ENCODE data around the gene MIS18A.

The MIS18A gene

DNA sequence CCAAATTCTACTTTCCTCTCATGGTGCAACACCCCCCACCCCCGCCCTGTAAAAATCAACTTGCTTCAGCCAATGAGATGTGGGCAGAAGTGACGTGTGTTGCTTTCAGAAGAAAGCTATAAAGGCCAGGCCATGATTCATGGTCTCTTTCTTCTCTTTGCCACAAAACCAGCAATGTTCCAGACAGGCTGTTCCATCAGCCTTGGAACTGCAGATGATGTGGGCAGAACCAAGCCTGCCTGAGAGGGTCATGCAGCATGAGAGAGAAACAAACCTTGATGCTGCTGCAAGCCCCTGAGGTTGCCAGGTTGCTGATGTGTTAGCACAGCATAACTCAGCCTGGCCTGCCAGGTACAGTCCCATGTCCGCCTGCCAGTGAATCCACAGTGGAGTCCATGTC, 41.8 kb downstream of the MIS18A start:
- no peak for DNase-seq (ENCODE audit: low read depth)
- no peak overlapping the region for H3K4me3 ChIP-seq (ENCODE audit: low read depth, low read length)
- TF ChIP-seq, protein P1, sequence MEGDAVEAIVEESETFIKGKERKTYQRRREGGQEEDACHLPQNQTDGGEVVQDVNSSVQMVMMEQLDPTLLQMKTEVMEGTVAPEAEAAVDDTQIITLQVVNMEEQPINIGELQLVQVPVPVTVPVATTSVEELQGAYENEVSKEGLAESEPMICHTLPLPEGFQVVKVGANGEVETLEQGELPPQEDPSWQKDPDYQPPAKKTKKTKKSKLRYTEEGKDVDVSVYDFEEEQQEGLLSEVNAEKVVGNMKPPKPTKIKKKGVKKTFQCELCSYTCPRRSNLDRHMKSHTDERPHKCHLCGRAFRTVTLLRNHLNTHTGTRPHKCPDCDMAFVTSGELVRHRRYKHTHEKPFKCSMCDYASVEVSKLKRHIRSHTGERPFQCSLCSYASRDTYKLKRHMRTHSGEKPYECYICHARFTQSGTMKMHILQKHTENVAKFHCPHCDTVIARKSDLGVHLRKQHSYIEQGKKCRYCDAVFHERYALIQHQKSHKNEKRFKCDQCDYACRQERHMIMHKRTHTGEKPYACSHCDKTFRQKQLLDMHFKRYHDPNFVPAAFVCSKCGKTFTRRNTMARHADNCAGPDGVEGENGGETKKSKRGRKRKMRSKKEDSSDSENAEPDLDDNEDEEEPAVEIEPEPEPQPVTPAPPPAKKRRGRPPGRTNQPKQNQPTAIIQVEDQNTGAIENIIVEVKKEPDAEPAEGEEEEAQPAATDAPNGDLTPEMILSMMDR (IDR thresholded peaks at IDR 0.05; ENCODE audit: low read depth, low read length, missing control alignments): no peak

DNA sequence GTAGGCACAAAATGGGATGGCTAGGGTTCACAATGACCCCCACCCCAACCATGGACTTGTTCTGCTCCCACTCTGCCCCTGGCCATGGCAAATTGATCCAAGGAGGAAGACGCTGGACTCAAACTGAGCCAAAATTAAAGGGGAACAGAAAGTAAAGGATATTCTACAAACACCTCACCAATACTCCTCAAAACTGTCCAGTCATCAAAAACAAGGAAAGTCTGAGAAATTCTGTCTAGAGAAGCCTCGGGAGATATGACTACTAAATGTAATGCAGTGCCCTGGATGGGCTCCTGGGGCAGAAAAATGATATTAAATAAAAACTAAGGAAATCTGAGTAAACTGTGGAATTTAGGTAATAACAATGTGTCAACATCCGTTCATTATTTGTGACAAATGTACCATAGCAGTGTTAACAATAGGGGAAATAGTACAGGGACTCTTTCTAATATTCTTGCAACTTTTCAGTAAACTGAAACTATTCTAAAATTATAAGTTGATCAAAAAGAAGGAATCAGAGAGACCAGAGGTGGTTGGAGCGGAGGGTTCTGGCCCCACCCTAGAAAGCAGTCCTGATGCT, 45.0 kb downstream of the MIS18A start:
- TF ChIP-seq, protein P1 (IDR thresholded peaks at IDR 0.05; ENCODE audit: low read depth, low read length, missing control alignments): no peak
- no peak for DNase-seq (ENCODE audit: low read depth)
- H3K4me3 ChIP-seq (ENCODE audit: low read depth, low read length): no peak overlapping the region

DNA sequence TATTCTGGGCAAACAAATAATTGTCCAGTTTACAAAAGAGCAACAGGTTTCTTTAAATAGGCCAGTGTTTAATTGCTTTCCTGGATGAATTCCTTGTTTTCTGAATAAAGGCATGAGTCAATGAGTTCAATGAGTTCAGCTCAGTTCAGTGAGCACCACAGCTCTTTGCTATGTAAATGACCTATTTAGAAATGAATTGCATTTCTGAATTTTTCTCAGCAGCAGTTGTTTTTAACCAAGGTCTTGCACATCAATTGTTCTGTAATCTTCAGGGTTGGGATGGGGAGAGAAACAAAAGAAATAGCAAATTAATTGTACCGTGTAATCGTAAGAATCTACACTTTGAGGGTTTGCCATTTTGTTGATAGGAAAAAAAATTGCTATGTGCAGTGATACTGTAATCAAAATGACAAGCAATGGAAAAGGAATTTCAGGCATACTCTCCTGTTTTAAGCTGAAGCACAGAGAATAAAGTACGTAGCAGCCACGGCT, 45.7 kb downstream of the MIS18A start:
- TF ChIP-seq, protein P1 (IDR thresholded peaks at IDR 0.05; ENCODE audit: low read depth, low read length, missing control alignments): no peak
- H3K4me3 ChIP-seq (ENCODE audit: low read depth, low read length): no peak overlapping the region
- DNase-seq (ENCODE audit: low read depth): no peak

DNA sequence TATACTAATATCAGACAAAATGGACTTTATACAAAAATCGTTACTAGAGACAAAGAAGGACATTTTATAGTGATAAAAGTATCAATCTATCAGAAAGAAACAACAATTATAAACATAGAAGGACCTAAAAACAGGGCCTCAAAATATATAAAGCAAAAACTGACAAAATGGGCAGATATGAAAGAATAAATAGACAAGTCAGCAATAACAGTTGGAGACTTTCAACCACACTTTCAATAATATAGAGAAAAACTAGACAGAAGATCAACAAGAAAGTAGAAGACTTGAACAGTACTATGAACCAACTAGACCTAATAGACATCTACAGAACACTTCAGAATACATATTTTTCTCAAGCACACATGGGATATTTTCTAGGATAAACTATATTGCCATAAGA, 52.4 kb downstream of the MIS18A start:
- H3K4me3 ChIP-seq (ENCODE audit: low read depth, low read length): no peak overlapping the region
- DNase-seq (ENCODE audit: low read depth): no peak
- TF ChIP-seq, protein P1 (IDR thresholded peaks at IDR 0.05; ENCODE audit: low read depth, low read length, missing control alignments): no peak

All from GM12864 (cell line).